SU-DHL-6 (cell line): ENCODE data around the gene PLCE1.

ENCODE experiments used
- H2AFZ ChIP-seq: fragments of 200-600 bp; sonication (generic); 2 replicates; pipeline ENCODE4 v1.6.1; 2014; ENCODE audit warnings: low read depth, mild to moderate bottlenecking, moderate library complexity, mixed read lengths, antibody characterized with exemption, low read length; ENCODE audit not compliant: severe bottlenecking
- H3F3A ChIP-seq: fragments of 200-600 bp; shearing (Covaris generic); 2 replicates; pipeline ENCODE4 v1.6.0; 2016; ENCODE audit warnings: antibody characterized with exemption, mild to moderate bottlenecking; ENCODE audit not compliant: insufficient read depth
- H3K27ac ChIP-seq: fragments of 200-600 bp; sonication (generic); 2 replicates; pipeline ENCODE4 v1.5.1; 2016; ENCODE audit warnings: low read depth, mild to moderate bottlenecking, low read length, moderate library complexity, mixed read lengths
- H3K27me3 ChIP-seq: fragments of 200-600 bp; sonication (generic), shearing (Covaris generic); 2 replicates; pipeline ENCODE4 v1.6.0; 2014; ENCODE audit warnings: mild to moderate bottlenecking, low read length
- H3K36me3 ChIP-seq: fragments of 200-600 bp; sonication (generic); 2 replicates; pipeline ENCODE4 v1.6.1; 2014; ENCODE audit warnings: mild to moderate bottlenecking, low read length, mixed read lengths
- H3K4me2 ChIP-seq: fragments of 300-600, 200-600 bp; shearing (Covaris generic), sonication (generic); 2 replicates; pipeline ENCODE4 v1.6.0; 2014; ENCODE audit warnings: low read length, low read depth, mild to moderate bottlenecking; ENCODE audit not compliant: poor library complexity, severe bottlenecking
- H3K4me3 ChIP-seq: fragments of 200-600 bp; sonication (generic); 2 replicates; pipeline ENCODE4 v1.5.1; 2014; ENCODE audit warnings: antibody characterized with exemption, low read length, mild to moderate bottlenecking, mixed read lengths; ENCODE audit not compliant: insufficient read depth, poor library complexity, severe bottlenecking
- H3K79me2 ChIP-seq: fragments of 200-600 bp; sonication (generic); 2 replicates; pipeline ENCODE4 v1.6.1; 2014; ENCODE audit warnings: mild to moderate bottlenecking, low read length, moderate library complexity; ENCODE audit not compliant: insufficient read depth
- H3K9ac ChIP-seq: fragments of 200-600 bp; sonication (generic); 2 replicates; pipeline ENCODE4 v1.7.0; 2014; ENCODE audit warnings: mild to moderate bottlenecking, low read length
- H3K9me2 ChIP-seq: fragments of 200-600 bp; sonication (generic); replicated peaks from 2 replicates; pipeline ENCODE4 v1.6.1; 2014; ENCODE audit warnings: low read length; ENCODE audit not compliant: insufficient read depth
- H3K9me3 ChIP-seq: fragments of 200-600 bp; sonication (generic); 2 replicates; pipeline ENCODE4 v1.6.1; 2014; ENCODE audit warnings: low read length, mixed read lengths; ENCODE audit not compliant: insufficient read depth
- H4K20me1 ChIP-seq: fragments of 200-600 bp; sonication (generic); 2 replicates; pipeline ENCODE4 v1.6.1; 2014; ENCODE audit warnings: low read depth, mild to moderate bottlenecking, antibody characterized with exemption, low read length, moderate library complexity, mixed read lengths
- EZH2phosphoT487 ChIP-seq: fragments of 200-600 bp; sonication (generic), shearing (Covaris generic); conservative IDR thresholded peaks from 2 replicates; pipeline ENCODE4 v1.6.1; 2018; ENCODE audit warnings: mild to moderate bottlenecking, antibody characterized with exemption, low read length, moderate library complexity, mixed read lengths
- TF ChIP-seq, protein P1 (sequence below): fragments of 200-600 bp; sonication (generic); IDR thresholded peaks from one replicate; pipeline ENCODE4 v1.5.1; 2017; ENCODE audit warnings: antibody characterized with exemption, mild to moderate bottlenecking, low read length, moderate library complexity; ENCODE audit not compliant: insufficient read depth, poor library complexity, severe bottlenecking

The PLCE1 gene

GRCh38 chr10:93992400-93993030 lies 1.2 kb upstream of the PLCE1 start:
- Histone ChIP-seq H4K20me1 (no peaks in the 10 kb centered on the region), H3F3A (no peaks in the 10 kb centered on the region), H3K4me3 (no peak overlapping the region), H3K27ac (no peak overlapping the region), H3K4me2 (no peak overlapping the region), H3K36me3 (no peaks in the 10 kb centered on the region), H3K79me2 (no peaks in the 10 kb centered on the region), H3K9me2 (no peaks in the 10 kb centered on the region), H2AFZ (no peak overlapping the region), H3K9ac (no peak overlapping the region), H3K9me3 (no peaks in the 10 kb centered on the region), H3K27me3 (no peaks in the 10 kb centered on the region)
- TF ChIP-seq, protein P1, sequence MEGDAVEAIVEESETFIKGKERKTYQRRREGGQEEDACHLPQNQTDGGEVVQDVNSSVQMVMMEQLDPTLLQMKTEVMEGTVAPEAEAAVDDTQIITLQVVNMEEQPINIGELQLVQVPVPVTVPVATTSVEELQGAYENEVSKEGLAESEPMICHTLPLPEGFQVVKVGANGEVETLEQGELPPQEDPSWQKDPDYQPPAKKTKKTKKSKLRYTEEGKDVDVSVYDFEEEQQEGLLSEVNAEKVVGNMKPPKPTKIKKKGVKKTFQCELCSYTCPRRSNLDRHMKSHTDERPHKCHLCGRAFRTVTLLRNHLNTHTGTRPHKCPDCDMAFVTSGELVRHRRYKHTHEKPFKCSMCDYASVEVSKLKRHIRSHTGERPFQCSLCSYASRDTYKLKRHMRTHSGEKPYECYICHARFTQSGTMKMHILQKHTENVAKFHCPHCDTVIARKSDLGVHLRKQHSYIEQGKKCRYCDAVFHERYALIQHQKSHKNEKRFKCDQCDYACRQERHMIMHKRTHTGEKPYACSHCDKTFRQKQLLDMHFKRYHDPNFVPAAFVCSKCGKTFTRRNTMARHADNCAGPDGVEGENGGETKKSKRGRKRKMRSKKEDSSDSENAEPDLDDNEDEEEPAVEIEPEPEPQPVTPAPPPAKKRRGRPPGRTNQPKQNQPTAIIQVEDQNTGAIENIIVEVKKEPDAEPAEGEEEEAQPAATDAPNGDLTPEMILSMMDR = no peak
- TF ChIP-seq EZH2phosphoT487 = no peak

GRCh38 chr10:93993414-93993781 lies 333 bp upstream of the PLCE1 start:
- Histone ChIP-seq H3K4me3 (no peak overlapping the region), H3K36me3 (no peaks in the 10 kb centered on the region), H3K9me3 (no peaks in the 10 kb centered on the region), H3K27me3 (no peaks in the 10 kb centered on the region), H3F3A (no peaks in the 10 kb centered on the region), H3K4me2 (no peak overlapping the region), H2AFZ (no peak overlapping the region), H3K27ac (no peak overlapping the region), H4K20me1 (no peaks in the 10 kb centered on the region), H3K79me2 (no peaks in the 10 kb centered on the region), H3K9me2 (no peaks in the 10 kb centered on the region), H3K9ac (no peak overlapping the region)
- TF ChIP-seq, protein P1 = no peak
- no peak for TF ChIP-seq EZH2phosphoT487

DNA sequence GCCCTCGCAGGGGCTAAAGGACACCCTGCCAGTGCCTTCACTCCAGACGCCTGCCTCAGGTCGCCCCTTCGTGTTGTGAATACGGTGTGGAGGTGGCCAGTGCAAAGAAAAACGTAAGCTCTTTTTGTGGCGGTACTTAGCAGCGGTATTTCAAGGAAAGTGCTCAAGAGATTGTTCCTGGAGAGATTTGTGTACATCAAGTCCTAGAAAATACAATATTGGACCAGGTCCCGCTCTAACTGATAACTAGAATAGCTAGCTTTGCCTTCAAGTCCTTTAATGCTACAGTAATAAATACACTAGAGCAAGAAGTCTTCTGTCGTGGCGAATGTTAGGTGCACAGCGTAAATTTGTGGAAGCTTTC lies 689 bp downstream of the PLCE1 start:
- Histone ChIP-seq H3F3A (no peaks in the 10 kb centered on the region), H4K20me1 (no peaks in the 10 kb centered on the region), H3K9ac (no peak overlapping the region), H3K79me2 (no peaks in the 10 kb centered on the region), H3K36me3 (no peaks in the 10 kb centered on the region), H3K9me3 (no peaks in the 10 kb centered on the region), H3K27ac (no peak overlapping the region), H3K9me2 (no peaks in the 10 kb centered on the region), H3K4me2 (no peak overlapping the region), H3K27me3 (no peaks in the 10 kb centered on the region), H2AFZ (no peak overlapping the region), H3K4me3 (no peak overlapping the region)
- TF ChIP-seq EZH2phosphoT487 = no peak
- TF ChIP-seq, protein P1 = no peak

- Histone ChIP-seq H3K9me2 (no peaks in the 10 kb centered on the region), H3K27ac (no peak overlapping the region), H3K4me2 (no peak overlapping the region), H3K36me3 (no peaks in the 10 kb centered on the region), H3K4me3 (no peak overlapping the region), H3K27me3 (no peaks in the 10 kb centered on the region), H3K9ac (no peak overlapping the region), H2AFZ (no peak overlapping the region), H3K79me2 (no peaks in the 10 kb centered on the region), H4K20me1 (no peaks in the 10 kb centered on the region), H3F3A (no peaks in the 10 kb centered on the region), H3K9me3 (no peaks in the 10 kb centered on the region)
- no peak for TF ChIP-seq EZH2phosphoT487
- TF ChIP-seq, protein P1 = no peak
Observed at GRCh38 chr10:93995182-93995581, 1.5 kb downstream of the PLCE1 start.
